ENCODE data around the gene ICOSLG.
"Not testable (repeated sequence)": the region's sequence is repeated elsewhere in the genome, so short reads cannot be mapped to it uniquely, and the experiment has no call there.

The ICOSLG gene

GRCh38 chr21:44225605-44226004, 15.1 kb downstream of the ICOSLG start:
- not testable (repeated sequence) for DNase-seq (ENCODE audit: low read depth, low spot score)

- DNase-seq (ENCODE audit: low read depth, low spot score): not testable (repeated sequence)
Observed at GRCh38 chr21:44223334-44223733, 17.4 kb downstream of the ICOSLG start.

GRCh38 chr21:44220674-44221073, 20.1 kb downstream of the ICOSLG start:
- not testable (repeated sequence) for DNase-seq (ENCODE audit: low read depth, low spot score)

GRCh38 chr21:44218461-44218860, 22.3 kb downstream of the ICOSLG start:
- DNase-seq (ENCODE audit: low read depth, low spot score): not testable (repeated sequence)

- not testable (repeated sequence) for DNase-seq (ENCODE audit: low read depth, low spot score)
Observed at GRCh38 chr21:44211978-44212377, 28.8 kb downstream of the ICOSLG start.

GRCh38 chr21:44211574-44211973, 29.2 kb downstream of the ICOSLG start:
- not testable (repeated sequence) for DNase-seq (ENCODE audit: low read depth, low spot score)

GRCh38 chr21:44207860-44208646, 32.7 kb downstream of the ICOSLG start:
- DNase-seq (ENCODE audit: low read depth, low spot score): not testable (repeated sequence)

GRCh38 chr21:44206698-44207676, 33.8 kb downstream of the ICOSLG start:
- not testable (repeated sequence) for DNase-seq (ENCODE audit: low read depth, low spot score)

- not testable (repeated sequence) for DNase-seq (ENCODE audit: low read depth, low spot score)
Observed at GRCh38 chr21:44206187-44206586, 34.6 kb downstream of the ICOSLG start.

GRCh38 chr21:44202590-44203299, 38.0 kb downstream of the ICOSLG start:
- not testable (repeated sequence) for DNase-seq (ENCODE audit: low read depth, low spot score)

GRCh38 chr21:44199997-44200396, 40.7 kb downstream of the ICOSLG start:
- DNase-seq (ENCODE audit: low read depth, low spot score): not testable (repeated sequence)

GRCh38 chr21:44199448-44199847, 41.3 kb downstream of the ICOSLG start:
- peak; percentile 43 for DNase-seq (ENCODE audit: low read depth, low spot score)

GRCh38 chr21:44197156-44197516, 43.6 kb downstream of the ICOSLG start:
- not testable (repeated sequence) for DNase-seq (ENCODE audit: low read depth, low spot score)

GRCh38 chr21:44196212-44197155, 44.3 kb downstream of the ICOSLG start:
- not testable (repeated sequence) for DNase-seq (ENCODE audit: low read depth, low spot score)

- DNase-seq (ENCODE audit: low read depth, low spot score): not testable (repeated sequence)
Observed at GRCh38 chr21:44194888-44195287, 45.9 kb downstream of the ICOSLG start.

GRCh38 chr21:44194451-44194850, 46.3 kb downstream of the ICOSLG start:
- DNase-seq (ENCODE audit: low read depth, low spot score): not testable (repeated sequence)

GRCh38 chr21:44193108-44193507, 47.6 kb downstream of the ICOSLG start:
- not testable (repeated sequence) for DNase-seq (ENCODE audit: low read depth, low spot score)

- not testable (repeated sequence) for DNase-seq (ENCODE audit: low read depth, low spot score)
Observed at GRCh38 chr21:44190349-44191271, 50.1 kb downstream of the ICOSLG start.

- DNase-seq (ENCODE audit: low read depth, low spot score): not testable (repeated sequence)
Observed at GRCh38 chr21:44184862-44185261, 55.9 kb downstream of the ICOSLG start.

All from ELF-1 (cell line).